DOHH2 (cell line): Measurements from ENCODE around the gene POLR3GL.

Experiments
- H3F3A ChIP-seq: fragments of 200-600 bp; sonication (generic), shearing (Covaris generic); 2 replicates; pipeline ENCODE4 v1.6.0; 2016; ENCODE audit warnings: antibody characterized with exemption, mild to moderate bottlenecking; ENCODE audit not compliant: control insufficient read depth, insufficient read depth
- H3K27ac ChIP-seq: fragments of 200-600 bp; sonication (generic); 2 replicates; pipeline ENCODE4 v1.5.1; 2014; ENCODE audit warnings: low read depth, mild to moderate bottlenecking, low read length, moderate library complexity
- H3K27me3 ChIP-seq: fragments of 200-600 bp; sonication (generic); 2 replicates; pipeline ENCODE4 v1.6.1; 2014; ENCODE audit warnings: mild to moderate bottlenecking, low read length, mixed read lengths; ENCODE audit not compliant: control insufficient read depth
- H3K36me3 ChIP-seq: fragments of 200-600 bp; sonication (generic); 2 replicates; pipeline ENCODE4 v1.6.1; 2014; ENCODE audit warnings: mild to moderate bottlenecking, low read length, moderate library complexity, mixed read lengths; ENCODE audit not compliant: control insufficient read depth
- H3K4me1 ChIP-seq: fragments of 200-600 bp; sonication (generic); 2 replicates; pipeline ENCODE4 v1.6.1; 2014; ENCODE audit warnings: mild to moderate bottlenecking, low read length, mixed read lengths; ENCODE audit not compliant: control insufficient read depth
- H3K4me2 ChIP-seq: fragments of 200-600 bp; sonication (generic); 2 replicates; pipeline ENCODE4 v1.6.0; 2014; ENCODE audit warnings: mild to moderate bottlenecking, low read length, moderate library complexity
- H3K4me3 ChIP-seq: fragments of 200-600 bp; sonication (generic); 2 replicates; pipeline ENCODE4 v1.5.1; 2014; ENCODE audit warnings: mild to moderate bottlenecking, low read length, mixed read lengths
- H3K79me2 ChIP-seq: fragments of 200-600 bp; sonication (generic); 2 replicates; pipeline ENCODE4 v1.6.1; 2014; ENCODE audit warnings: mild to moderate bottlenecking, low read length, mixed read lengths; ENCODE audit not compliant: control insufficient read depth
- H3K9me2 ChIP-seq: fragments of 200-600 bp; sonication (generic); replicated peaks from 2 replicates; pipeline ENCODE4 v1.6.1; 2014; ENCODE audit warnings: mild to moderate bottlenecking, low read length, mixed read lengths; ENCODE audit not compliant: control insufficient read depth
- H3K9me3 ChIP-seq: fragments of 200-600 bp; sonication (generic); 2 replicates; pipeline ENCODE4 v1.6.1; 2014; ENCODE audit warnings: antibody characterized with exemption, low read length, mixed read lengths; ENCODE audit not compliant: control insufficient read depth, insufficient read depth
- H4K20me1 ChIP-seq: fragments of 200-600 bp; sonication (generic); 2 replicates; pipeline ENCODE4 v1.6.0; 2014; ENCODE audit warnings: low read depth, mild to moderate bottlenecking, antibody characterized with exemption, low read length, moderate library complexity; ENCODE audit not compliant: control insufficient read depth, insufficient read depth
- EZH2phosphoT487 ChIP-seq: fragments of 200-600 bp; sonication (generic); IDR thresholded peaks from 2 replicates; pipeline ENCODE4 v1.6.1; 2017; ENCODE audit warnings: borderline replicate concordance, mild to moderate bottlenecking, antibody characterized with exemption, low read length, moderate library complexity, mixed read lengths
- TF ChIP-seq, protein P1 (sequence below): fragments of 200-600 bp; sonication (generic); IDR thresholded peaks from one replicate; pipeline ENCODE4 v1.5.1; 2014; ENCODE audit warnings: antibody characterized with exemption, mild to moderate bottlenecking, low read depth, low read length; ENCODE audit not compliant: poor library complexity, severe bottlenecking

POLR3GL gene, protein sequence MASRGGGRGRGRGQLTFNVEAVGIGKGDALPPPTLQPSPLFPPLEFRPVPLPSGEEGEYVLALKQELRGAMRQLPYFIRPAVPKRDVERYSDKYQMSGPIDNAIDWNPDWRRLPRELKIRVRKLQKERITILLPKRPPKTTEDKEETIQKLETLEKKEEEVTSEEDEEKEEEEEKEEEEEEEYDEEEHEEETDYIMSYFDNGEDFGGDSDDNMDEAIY

DNA sequence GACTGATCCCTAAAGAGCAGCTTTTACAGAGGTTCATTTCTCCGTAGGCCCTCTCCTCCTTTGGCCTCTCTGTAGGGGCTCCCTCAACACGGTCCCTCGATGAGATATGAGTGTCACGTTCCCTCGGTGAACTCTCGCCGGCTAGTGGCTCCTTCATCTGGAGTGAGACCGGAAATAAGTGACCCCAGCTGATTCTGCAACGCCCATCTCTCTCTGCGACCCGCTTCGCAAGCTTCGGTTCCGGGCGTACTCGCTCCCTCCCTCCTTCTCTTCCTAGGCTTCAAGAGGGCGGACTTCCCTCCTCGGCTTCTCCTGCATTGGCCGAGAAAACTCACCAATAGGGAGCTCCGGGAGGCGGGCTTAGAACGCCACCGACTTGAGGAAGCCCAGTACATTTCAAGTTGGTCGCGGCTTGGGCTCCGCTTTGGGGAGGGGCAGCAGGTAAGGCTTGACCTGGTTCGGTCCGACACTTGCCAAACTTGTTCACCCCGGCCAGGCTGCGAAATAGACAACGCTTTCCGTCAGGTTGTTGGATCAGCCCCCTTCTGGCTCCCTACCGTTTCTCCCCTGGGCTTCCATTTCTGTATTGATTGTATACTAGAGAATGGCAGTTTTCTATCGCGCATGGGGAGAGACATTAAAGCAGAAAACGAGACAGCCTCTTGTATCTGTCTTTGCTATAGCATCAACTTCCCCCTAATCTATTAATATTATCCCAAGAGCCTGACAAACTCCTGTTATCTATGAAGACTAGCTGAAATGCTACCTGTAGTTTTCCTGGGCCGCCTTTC is at the start of gene POLR3GL, which contains the start of gene ANKRD34A:
POLR3GL (plus strand) TSS at position 363 of the 791 bp plus-strand sequence. CDS start 10,176 bp downstream, outside the sequence.
ANKRD34A (minus strand) TSS at position 248 of the 791 bp plus-strand sequence. CDS start 2,816 bp downstream, outside the sequence.
- no peak for TF ChIP-seq EZH2phosphoT487
- TF ChIP-seq, protein P1, sequence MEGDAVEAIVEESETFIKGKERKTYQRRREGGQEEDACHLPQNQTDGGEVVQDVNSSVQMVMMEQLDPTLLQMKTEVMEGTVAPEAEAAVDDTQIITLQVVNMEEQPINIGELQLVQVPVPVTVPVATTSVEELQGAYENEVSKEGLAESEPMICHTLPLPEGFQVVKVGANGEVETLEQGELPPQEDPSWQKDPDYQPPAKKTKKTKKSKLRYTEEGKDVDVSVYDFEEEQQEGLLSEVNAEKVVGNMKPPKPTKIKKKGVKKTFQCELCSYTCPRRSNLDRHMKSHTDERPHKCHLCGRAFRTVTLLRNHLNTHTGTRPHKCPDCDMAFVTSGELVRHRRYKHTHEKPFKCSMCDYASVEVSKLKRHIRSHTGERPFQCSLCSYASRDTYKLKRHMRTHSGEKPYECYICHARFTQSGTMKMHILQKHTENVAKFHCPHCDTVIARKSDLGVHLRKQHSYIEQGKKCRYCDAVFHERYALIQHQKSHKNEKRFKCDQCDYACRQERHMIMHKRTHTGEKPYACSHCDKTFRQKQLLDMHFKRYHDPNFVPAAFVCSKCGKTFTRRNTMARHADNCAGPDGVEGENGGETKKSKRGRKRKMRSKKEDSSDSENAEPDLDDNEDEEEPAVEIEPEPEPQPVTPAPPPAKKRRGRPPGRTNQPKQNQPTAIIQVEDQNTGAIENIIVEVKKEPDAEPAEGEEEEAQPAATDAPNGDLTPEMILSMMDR: no peak
- Histone ChIP-seq H3K36me3 (peaks cover 7% of the 10 kb centered on the region), H4K20me1 (no peaks in the 10 kb centered on the region), H3K79me2 (peaks cover 27% of the 10 kb centered on the region), H3K4me1 (peaks cover 50% of the 10 kb centered on the region), H3K27me3 (no peaks in the 10 kb centered on the region), H3K4me3 (peak within 1 kb of the TSS; percentile 81), H3K9me2 (no peaks in the 10 kb centered on the region), H3K4me2 (peak within 1 kb of the TSS; percentile 98), H3K27ac (peak within 1 kb of the TSS; percentile 66), H3F3A (peaks cover 14% of the 10 kb centered on the region), H3K9me3 (no peaks in the 10 kb centered on the region; the same call in 1 of the 2 replicates)

DNA sequence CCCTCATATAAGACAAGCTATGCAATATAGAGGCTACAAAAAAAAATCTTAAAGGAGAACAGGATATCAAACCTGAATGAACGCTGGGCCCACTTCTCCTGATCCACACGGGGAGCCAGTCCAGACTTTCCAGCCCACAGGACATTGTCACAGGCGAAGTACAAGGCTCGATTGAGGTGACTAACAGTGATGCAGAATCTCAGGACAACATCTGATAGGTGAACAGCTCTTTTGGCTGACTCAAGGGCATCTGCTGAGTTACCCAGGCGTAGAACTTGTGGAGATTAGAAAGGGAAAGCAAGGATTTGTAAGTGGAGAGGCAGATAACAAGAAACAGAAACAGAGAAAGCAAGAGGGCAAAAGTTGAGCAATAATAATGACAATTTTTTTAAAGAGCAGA is 47.7 kb upstream of the POLR3GL start:
- peak overlapping the region; percentile 8; the same call in 1 of the 2 replicates for H3K4me2 ChIP-seq

DNA sequence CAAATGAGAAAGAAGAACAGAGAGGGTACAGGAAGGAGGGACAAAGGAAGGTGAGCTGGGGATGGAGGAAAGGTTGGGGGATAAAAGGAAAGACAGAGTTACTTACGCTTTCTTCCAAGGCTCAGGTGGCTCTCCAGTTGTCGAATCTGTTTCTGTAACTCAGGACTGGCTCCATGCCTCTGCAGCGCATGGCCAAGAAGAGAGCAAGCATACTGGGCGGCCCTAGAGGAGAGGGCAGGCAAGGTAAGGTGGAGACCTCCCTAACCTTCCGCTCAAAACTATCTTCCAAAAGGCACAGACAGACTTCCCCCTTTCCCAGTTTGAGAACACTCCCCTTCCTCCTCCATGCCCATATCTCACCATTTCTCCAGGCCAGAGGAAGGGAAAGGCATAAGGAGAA is 46.9 kb upstream of the POLR3GL start:
- TF ChIP-seq EZH2phosphoT487: no peak
- TF ChIP-seq, protein P1: no peak
- H3K27ac ChIP-seq: no peak overlapping the region
- peak overlapping the region; percentile 93 for H3K4me3 ChIP-seq
- H3K36me3 ChIP-seq: peaks cover 31% of the 10 kb centered on the region
- H3F3A ChIP-seq: peaks cover 17% of the 10 kb centered on the region
- H3K4me1 ChIP-seq: peaks cover 24% of the 10 kb centered on the region
- peaks cover 15% of the 10 kb centered on the region for H3K79me2 ChIP-seq
- H3K9me3 ChIP-seq: no peaks in the 10 kb centered on the region
- H3K27me3 ChIP-seq: no peaks in the 10 kb centered on the region
- peak overlapping the region; percentile 90 for H3K4me2 ChIP-seq
- no peaks in the 10 kb centered on the region for H3K9me2 ChIP-seq
- H4K20me1 ChIP-seq: no peaks in the 10 kb centered on the region

More for the DNA sequence above, 47.7 kb upstream of the POLR3GL start:
- Histone ChIP-seq H3K27me3 (no peaks in the 10 kb centered on the region), H3K9me2 (no peaks in the 10 kb centered on the region), H4K20me1 (no peaks in the 10 kb centered on the region), H3K4me1 (peaks cover 24% of the 10 kb centered on the region), H3K79me2 (peaks cover 15% of the 10 kb centered on the region), H3F3A (peaks cover 14% of the 10 kb centered on the region), H3K9me3 (no peaks in the 10 kb centered on the region), H3K36me3 (peaks cover 33% of the 10 kb centered on the region), H3K4me3 (no peak overlapping the region), H3K27ac (no peak overlapping the region)
- no peak for TF ChIP-seq EZH2phosphoT487
- TF ChIP-seq, protein P1: no peak
